Liver (tissue), 9 donors: ENCODE measurements around the gene TOMT. TPM values are rescaled to one million over a fixed set of nuclear protein-coding genes. Genes with fewer than 3 reads are reported as not detected.
A peak's percentile ranks its signal among the peaks of the same experiment; 100 is the strongest.

ENCODE experiments used
- DNase-seq: peaks from one replicate; pipeline ENCODE4 v3.0.0-alpha.2; 2017; ENCODE audit warnings: low spot score
- H3K27ac ChIP-seq, 2 donors: one replicate each; pipeline ENCODE4 v1.7.0; 2013; ENCODE audit warnings: inconsistent platforms in 2 of 2, low read length in 2 of 2, control low read depth in 1 of 2, low read depth in 1 of 2, mild to moderate bottlenecking in 1 of 2
- H3K27me3 ChIP-seq, 4 donors: one replicate each; pipeline versions ENCODE4 v1.6.1 to v1.7.0; 2013; ENCODE audit warnings: low read length in 3 of 4, inconsistent platforms in 1 of 4, mild to moderate bottlenecking in 1 of 4, moderate library complexity in 1 of 4; ENCODE audit not compliant: control insufficient read depth in 4 of 4, insufficient read depth in 4 of 4
- H3K36me3 ChIP-seq, 4 donors: one replicate each; pipeline versions ENCODE4 v1.6.1 to v1.7.0; 2013; ENCODE audit warnings: low read length in 3 of 4, mild to moderate bottlenecking in 3 of 4, low read depth in 1 of 4, moderate library complexity in 1 of 4; ENCODE audit not compliant: control insufficient read depth in 4 of 4, insufficient read depth in 3 of 4
- H3K4me1 ChIP-seq, 4 donors: one replicate each; pipeline versions ENCODE4 v1.6.1 to v1.7.0; 2013; ENCODE audit warnings: low read length in 3 of 4, mild to moderate bottlenecking in 3 of 4, moderate library complexity in 1 of 4; ENCODE audit not compliant: control insufficient read depth in 4 of 4, insufficient read depth in 4 of 4
- H3K4me3 ChIP-seq, 3 donors: one replicate each; pipeline versions ENCODE4 v1.6.1 to v1.7.0; 2013; ENCODE audit warnings: low read length in 3 of 3, control low read depth in 1 of 3, low read depth in 1 of 3, mild to moderate bottlenecking in 1 of 3
- H3K9ac ChIP-seq, 2 donors: one replicate each; pipeline ENCODE4 v1.7.0; 2013; ENCODE audit warnings: low read length in 2 of 2, mild to moderate bottlenecking in 2 of 2, moderate library complexity in 2 of 2, control low read depth in 1 of 2, low read depth in 1 of 2
- H3K9me3 ChIP-seq, 4 donors: one replicate each; pipeline versions ENCODE4 v1.6.1 to v1.7.0; 2013; ENCODE audit warnings: low read length in 3 of 4; ENCODE audit not compliant: control insufficient read depth in 4 of 4
- ATF3 ChIP-seq: IDR thresholded peaks from 2 replicates; pipeline ENCODE4 v1.6.1; 2016; ENCODE audit warnings: antibody characterized with exemption
- CTCF ChIP-seq: fragments of 150-350 bp; IDR thresholded peaks from 2 replicates; pipeline ENCODE4 v1.5.1; 2017; ENCODE audit warnings: improper control_type of control experiment, low read depth, low read length; ENCODE audit not compliant: missing input control
- EGR1 ChIP-seq, 2 donors: IDR thresholded peaks; 2 replicates each; pipeline ENCODE4 v1.6.1; 2016 to 2018; ENCODE audit warnings: antibody characterized with exemption in 2 of 2, low read depth in 2 of 2
- FOXA2 ChIP-seq: IDR thresholded peaks from 2 replicates; pipeline ENCODE4 v1.6.1; 2016; ENCODE audit warnings: antibody characterized with exemption
- GABPA ChIP-seq, 2 donors: IDR thresholded peaks in 1 of 2; conservative IDR thresholded peaks in 1 of 2; 2 replicates each; pipeline ENCODE4 v1.6.1; 2016; ENCODE audit warnings: antibody characterized with exemption in 2 of 2, mild to moderate bottlenecking in 1 of 2, moderate library complexity in 1 of 2
- HNF4G ChIP-seq: IDR thresholded peaks from 2 replicates; pipeline ENCODE4 v1.6.1; 2016; ENCODE audit warnings: antibody characterized with exemption
- MAX ChIP-seq: IDR thresholded peaks from 2 replicates; pipeline ENCODE4 v1.6.1; 2016; ENCODE audit warnings: antibody characterized with exemption
- NR2F2 ChIP-seq: IDR thresholded peaks from 2 replicates; pipeline ENCODE4 v1.6.1; 2016; ENCODE audit warnings: antibody characterized with exemption
- RAD21 ChIP-seq, 2 donors: IDR thresholded peaks; 2 replicates each; pipeline ENCODE4 v1.6.1; 2016; ENCODE audit warnings: antibody characterized with exemption in 2 of 2, mild to moderate bottlenecking in 2 of 2
- REST ChIP-seq: IDR thresholded peaks from 2 replicates; pipeline ENCODE4 v1.6.1; 2016; ENCODE audit warnings: antibody characterized with exemption, mild to moderate bottlenecking
- RXRA ChIP-seq, 2 donors: IDR thresholded peaks; 2 replicates each; pipeline ENCODE4 v1.6.1; 2017 to 2018; ENCODE audit warnings: antibody characterized with exemption in 2 of 2, mild to moderate bottlenecking in 1 of 2
- SP1 ChIP-seq: IDR thresholded peaks from 2 replicates; pipeline ENCODE4 v1.6.1; 2018; ENCODE audit warnings: antibody characterized with exemption, mild to moderate bottlenecking
- TAF1 ChIP-seq: conservative IDR thresholded peaks from 2 replicates; pipeline ENCODE4 v1.6.1; 2016; ENCODE audit warnings: antibody characterized with exemption, mild to moderate bottlenecking
- YY1 ChIP-seq: IDR thresholded peaks from 2 replicates; pipeline ENCODE4 v1.6.1; 2016; ENCODE audit warnings: antibody characterized with exemption, mild to moderate bottlenecking
- ZBTB33 ChIP-seq: IDR thresholded peaks from 2 replicates; pipeline ENCODE4 v1.6.1; 2016; ENCODE audit warnings: antibody characterized with exemption
- WGBS: extraction: QIAGEN DNeasy Blood & Tissue Kit; methylation state at CpG from one replicate; pipeline ENCODE4 v1.1.7; 2013; 5-methylcytosine and 5-hydroxymethylcytosine counted together
- polyA plus RNA-seq, 2 donors: library from polyadenylated mRNA; stranded (reverse) in 1 of 2; unstranded in 1 of 2; fragments of 200-250 nt in 1 of 2; fragments of >200 nt in 1 of 2; fragmentation: Nextera tagmentation in 1 of 2; extraction: Ambion mirVana in 1 of 2; gene quantifications; one replicate each; pipeline versions ENCODE4 v1.2.1 to v1.2.3, GENCODE V29; 2013 to 2015
- total RNA-seq, 2 donors: library from RNA; depleted of rRNA; stranded (reverse); fragments of >200 nt; gene quantifications; one replicate each; pipeline ENCODE4 v1.2.3, GENCODE V29; 2014
- donor health status: healthy.
- donor health status: healthy.
- donor health status: healthy.
- donor health status: healthy.
- donor health status: healthy.

Gene TOMT
- total and polyA plus RNA-seq, 4 donors, result 0.33 TPM; not detected in 3

GRCh38 chr11:72069787-72070251 lies 35.9 kb upstream of the TOMT start (continued):
- peak; percentile 81 for TF ChIP-seq YY1
- TF ChIP-seq RXRA (IDR thresholded peaks at IDR 0.05), result peak; percentile 47 to 63
- TF ChIP-seq EGR1 (IDR thresholded peaks at IDR 0.05; ENCODE audit: low read depth in 2 of 2), result no peak
- no peak for TF ChIP-seq HNF4G
- TF ChIP-seq SP1, result peak; percentile 62
- no peak for TF ChIP-seq TAF1

- no peak for DNase-seq
- H3K27ac ChIP-seq, result peak overlapping the region; percentile 21 to 58
- no peak for TF ChIP-seq TAF1
- no peak for TF ChIP-seq GABPA (IDR thresholded peaks at IDR 0.05 in 1 of 2, conservative IDR thresholded peaks at IDR 0.05 in 1 of 2)
- no peak for TF ChIP-seq MAX
- TF ChIP-seq REST, result no peak
- no peak for TF ChIP-seq HNF4G
- no peak for TF ChIP-seq NR2F2
- TF ChIP-seq ATF3, result no peak
- TF ChIP-seq FOXA2, result no peak
- TF ChIP-seq ZBTB33, result no peak
- TF ChIP-seq RAD21 (IDR thresholded peaks at IDR 0.05), result no peak
- TF ChIP-seq EGR1 (IDR thresholded peaks at IDR 0.05; ENCODE audit: low read depth in 2 of 2), result no peak
- TF ChIP-seq CTCF, result no peak
- peaks cover 0 to 3% (median 0%) of the 10 kb centered on the region in 4 donors for H3K36me3 ChIP-seq
- H3K4me1 ChIP-seq, result peaks cover 0 to 14% (median 7%) of the 10 kb centered on the region in 4 donors
- no peak overlapping the region for H3K4me3 ChIP-seq
- no peaks in the 10 kb centered on the region for H3K9me3 ChIP-seq
- H3K9ac ChIP-seq, result no peak overlapping the region
- 98% methylated on average over 7 of the region's 7 CpGs for WGBS
- no peaks in the 10 kb centered on the region for H3K27me3 ChIP-seq
Measured at GRCh38 chr11:72070491-72070890, 35.2 kb upstream of the TOMT start.
